GM18498 (cell line): Measurements from ENCODE around the gene CLIP2.
"Not testable (repeated sequence)": the region's sequence is repeated elsewhere in the genome, so short reads cannot be mapped to it uniquely, and the experiment has no call there.

Experiments
- ATAC-seq: cut with Tn5 transposase; IDR thresholded peaks from one replicate; pipeline ENCODE4 v1.9.1; 2021; ENCODE audit warnings: mild to moderate bottlenecking, moderate library complexity; ENCODE audit not compliant: unreplicated experiment

CLIP2 gene

GRCh38 chr7:74325210-74325565 is 36.0 kb downstream of the CLIP2 start:
- no peak for ATAC-seq

- no peak for ATAC-seq
Measured at GRCh38 chr7:74329225-74329624, 40.0 kb downstream of the CLIP2 start.

- ATAC-seq, result no peak
Measured at GRCh38 chr7:74332373-74333176, 43.4 kb downstream of the CLIP2 start.

- no peak for ATAC-seq
Measured at GRCh38 chr7:74334030-74334429, 44.8 kb downstream of the CLIP2 start.

GRCh38 chr7:74337926-74338325 is 48.7 kb downstream of the CLIP2 start:
- ATAC-seq, result no peak

GRCh38 chr7:74338366-74339108 is 49.3 kb downstream of the CLIP2 start:
- no peak for ATAC-seq

- ATAC-seq, result not testable (repeated sequence)
Measured at GRCh38 chr7:74339648-74340047, 50.4 kb downstream of the CLIP2 start.

- no peak for ATAC-seq
Measured at GRCh38 chr7:74343281-74344131, 54.3 kb downstream of the CLIP2 start.

- ATAC-seq, result no peak
Measured at GRCh38 chr7:74344132-74344496, 54.9 kb downstream of the CLIP2 start.

GRCh38 chr7:74344786-74345185 is 55.6 kb downstream of the CLIP2 start:
- no peak for ATAC-seq

- no peak for ATAC-seq
Measured at GRCh38 chr7:74345970-74346369, 56.8 kb downstream of the CLIP2 start.

GRCh38 chr7:74349621-74350020 is 60.4 kb downstream of the CLIP2 start:
- no peak for ATAC-seq

- no peak for ATAC-seq
Measured at GRCh38 chr7:74350751-74351150, 61.5 kb downstream of the CLIP2 start.

- ATAC-seq, result no peak
Measured at GRCh38 chr7:74351836-74352235, 62.6 kb downstream of the CLIP2 start.

- not testable (repeated sequence) for ATAC-seq
Measured at GRCh38 chr7:74352551-74353138, 63.4 kb downstream of the CLIP2 start.

GRCh38 chr7:74354009-74354408 is 64.8 kb downstream of the CLIP2 start:
- no peak for ATAC-seq

- ATAC-seq, result no peak
Measured at GRCh38 chr7:74355091-74355490, 65.9 kb downstream of the CLIP2 start.

- ATAC-seq, result no peak
Measured at GRCh38 chr7:74356589-74357315, 67.5 kb downstream of the CLIP2 start.

GRCh38 chr7:74360008-74360407 is 70.8 kb downstream of the CLIP2 start:
- no peak for ATAC-seq

- no peak for ATAC-seq
Measured at GRCh38 chr7:74362266-74362665, 73.1 kb downstream of the CLIP2 start.
